ENCODE data around the gene SNX8. TPM values are rescaled to one million over a fixed set of nuclear protein-coding genes. Genes with fewer than 3 reads are reported as not detected.

Gene SNX8
- total RNA-seq, 1 experiment from 2014 or later = 40.6 TPM

DNA sequence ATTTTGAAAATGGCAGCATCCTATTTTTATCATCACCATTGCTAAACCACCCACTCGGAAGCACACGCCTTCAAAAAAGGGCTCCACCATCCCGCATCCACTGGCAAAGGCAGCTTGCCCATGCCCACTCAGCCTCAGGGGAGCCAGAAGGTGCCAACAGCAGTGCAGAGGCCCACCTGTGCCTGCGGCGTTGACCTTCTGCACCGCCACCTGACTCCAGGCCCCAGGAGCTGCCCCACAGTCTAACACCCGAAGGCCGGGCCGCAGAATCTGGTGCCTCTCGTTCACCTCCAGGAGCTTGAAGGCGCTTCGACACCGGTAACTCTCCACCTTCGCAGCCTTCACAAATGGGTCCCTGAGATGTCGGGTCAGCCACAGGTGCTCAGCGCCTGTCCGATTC is 75.0 kb downstream of the SNX8 start:
- H3K14ac ChIP-seq (ENCODE audit: insufficient read depth, low read length) = no peak overlapping the region
- TF ChIP-seq, protein P1, sequence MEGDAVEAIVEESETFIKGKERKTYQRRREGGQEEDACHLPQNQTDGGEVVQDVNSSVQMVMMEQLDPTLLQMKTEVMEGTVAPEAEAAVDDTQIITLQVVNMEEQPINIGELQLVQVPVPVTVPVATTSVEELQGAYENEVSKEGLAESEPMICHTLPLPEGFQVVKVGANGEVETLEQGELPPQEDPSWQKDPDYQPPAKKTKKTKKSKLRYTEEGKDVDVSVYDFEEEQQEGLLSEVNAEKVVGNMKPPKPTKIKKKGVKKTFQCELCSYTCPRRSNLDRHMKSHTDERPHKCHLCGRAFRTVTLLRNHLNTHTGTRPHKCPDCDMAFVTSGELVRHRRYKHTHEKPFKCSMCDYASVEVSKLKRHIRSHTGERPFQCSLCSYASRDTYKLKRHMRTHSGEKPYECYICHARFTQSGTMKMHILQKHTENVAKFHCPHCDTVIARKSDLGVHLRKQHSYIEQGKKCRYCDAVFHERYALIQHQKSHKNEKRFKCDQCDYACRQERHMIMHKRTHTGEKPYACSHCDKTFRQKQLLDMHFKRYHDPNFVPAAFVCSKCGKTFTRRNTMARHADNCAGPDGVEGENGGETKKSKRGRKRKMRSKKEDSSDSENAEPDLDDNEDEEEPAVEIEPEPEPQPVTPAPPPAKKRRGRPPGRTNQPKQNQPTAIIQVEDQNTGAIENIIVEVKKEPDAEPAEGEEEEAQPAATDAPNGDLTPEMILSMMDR (conservative IDR thresholded peaks at IDR 0.05) = no peak
- H3K27me3 ChIP-seq (ENCODE audit: insufficient read depth, low read length) = no peaks in the 10 kb centered on the region
- H3K23me2 ChIP-seq (ENCODE audit: insufficient read length, low read depth, low read length, poor library complexity, severe bottlenecking) = peaks cover 7% of the 10 kb centered on the region
- no peak overlapping the region for H3K18ac ChIP-seq (ENCODE audit: insufficient read length, low read depth, low read length)
- Mint-ChIP-seq H3K9me3 (no peaks in the 10 kb centered on the region), H3K36me3 (ENCODE audit: insufficient read depth in 1 of 3, low read depth in 3 of 3) (peaks cover 20 to 53% (median 51%) of the 10 kb centered on the region in 3 experiments; a peak in 6 of 7 replicates), H3K4me1 (peaks cover 10 to 11% of the 10 kb centered on the region in 2 experiments), H3K27me3 (ENCODE audit: low read depth) (no peaks in the 10 kb centered on the region), H3K4me3 (peak overlapping the region in 1 of 2 experiments; percentile 9; a peak in 1 of 5 replicates), H3K27ac (no peak overlapping the region)
- no peak overlapping the region for H3K9ac ChIP-seq (ENCODE audit: extremely low read depth, insufficient read length, low read length)
- DNase-seq = no peak
- no peak overlapping the region for H2AFZ ChIP-seq (ENCODE audit: low read length)
- no CpG with 5 or more reads among the region's 17 CpGs for WGBS (ENCODE audit: extremely low coverage, insufficient read length, low lambda C conversion rate)
- no peak overlapping the region for H3T11ph ChIP-seq (ENCODE audit: low read length)
- H2BK120ac ChIP-seq (ENCODE audit: low read depth, low read length, poor library complexity, severe bottlenecking) = no peak overlapping the region
- no peaks in the 10 kb centered on the region; the same call in 1 of the 2 replicates for H3K4me1 ChIP-seq (ENCODE audit: insufficient read depth, low read length)
- H3K56ac ChIP-seq (ENCODE audit: insufficient read length, low read depth, low read length) = no peak overlapping the region
- H3K4me2 ChIP-seq (ENCODE audit: insufficient read depth, insufficient read length, low read length) = no peak overlapping the region
- no peaks in the 10 kb centered on the region for H3K79me1 ChIP-seq (ENCODE audit: insufficient read depth, low read depth, low read length, poor library complexity, severe bottlenecking)
- no peaks in the 10 kb centered on the region for H3K9me3 ChIP-seq (ENCODE audit: control insufficient read depth, low read depth, low read length)
- no peak overlapping the region for H2BK5ac ChIP-seq (ENCODE audit: insufficient read length, low read length)
- no peak overlapping the region for H4K8ac ChIP-seq (replicated peaks; ENCODE audit: insufficient read length, low read depth, low read length)
- no peak overlapping the region for H2AK5ac ChIP-seq (ENCODE audit: insufficient read length, low read length)
- no peak overlapping the region for H3K4ac ChIP-seq (ENCODE audit: low read depth, low read length)
- H2BK15ac ChIP-seq (ENCODE audit: low read depth, low read length) = no peak overlapping the region
- H2BK12ac ChIP-seq (ENCODE audit: insufficient read length, low read depth, low read length) = no peak overlapping the region
- H4K5ac ChIP-seq (ENCODE audit: insufficient read length, low read depth, low read length) = no peak overlapping the region
- H2BK20ac ChIP-seq (ENCODE audit: low read depth, low read length, poor library complexity, severe bottlenecking) = no peak overlapping the region
- no peaks in the 10 kb centered on the region for H4K20me1 ChIP-seq (ENCODE audit: control insufficient read depth, insufficient read depth, insufficient read length)
- H3K23ac ChIP-seq (ENCODE audit: insufficient read length, low read depth, low read length) = no peak overlapping the region
- H3K79me2 ChIP-seq (ENCODE audit: insufficient read depth, low read length) = peaks cover 6% of the 10 kb centered on the region; the same call in 1 of the 2 replicates
- no peak overlapping the region for H3K27ac ChIP-seq (ENCODE audit: insufficient read length, low read depth, low read length)
- no peak overlapping the region for H4K91ac ChIP-seq (ENCODE audit: insufficient read length, low read depth, low read length)

Data from H9 (cell line).